GM12864 (cell line): ENCODE data around the gene CRYBG3.

Experiments used
- DNase-seq: peaks from one replicate; pipeline ENCODE4 v3.0.0-alpha.2; 2011; ENCODE audit warnings: low read depth
- H3K4me3 ChIP-seq: 2 replicates; pipeline ENCODE4 v1.5.1; 2011; ENCODE audit warnings: mild to moderate bottlenecking, low read depth, low read length, control low read depth
- TF ChIP-seq, protein P1 (sequence below): IDR thresholded peaks from 2 replicates; pipeline ENCODE4 v1.5.1; 2011; ENCODE audit warnings: low read depth, mild to moderate bottlenecking, moderate library complexity, low read length, control low read depth, inconsistent platforms; ENCODE audit errors: missing control alignments

Gene CRYBG3

DNA sequence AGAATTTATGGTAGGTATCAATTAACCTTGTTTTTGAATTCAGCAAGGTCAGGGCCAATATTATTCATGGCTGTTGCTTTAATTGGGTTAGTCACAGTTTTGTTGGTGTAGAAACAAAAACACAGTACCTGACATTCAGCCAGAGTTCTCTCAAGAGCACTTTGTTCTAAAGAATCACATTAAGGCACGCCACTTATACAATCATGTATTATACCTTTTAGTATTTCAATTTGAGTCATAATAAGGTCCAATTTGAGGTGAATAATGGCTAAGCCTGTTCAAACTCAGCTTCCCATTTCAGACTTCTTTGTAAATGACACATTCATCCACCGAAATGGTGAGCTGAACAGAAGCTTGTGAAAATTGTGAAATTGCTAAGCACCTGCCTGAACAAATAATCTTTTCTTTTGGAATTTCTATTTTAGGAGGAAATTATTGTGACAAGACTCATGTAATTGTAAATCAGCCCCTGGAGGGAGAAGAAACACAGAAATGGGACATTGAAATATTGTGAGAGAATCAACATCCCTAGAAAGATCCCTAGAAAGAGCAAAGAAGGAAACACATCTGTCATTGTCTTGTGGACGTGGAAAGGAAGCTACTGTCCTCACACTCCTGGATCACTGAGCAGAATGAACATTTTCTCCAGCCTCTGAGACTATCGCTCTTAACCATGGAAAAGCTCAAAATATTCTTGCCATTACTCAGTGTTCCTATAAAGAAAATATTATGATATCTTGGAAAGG is 121.2 kb downstream of the CRYBG3 start:
- no peak for DNase-seq
- TF ChIP-seq, protein P1, sequence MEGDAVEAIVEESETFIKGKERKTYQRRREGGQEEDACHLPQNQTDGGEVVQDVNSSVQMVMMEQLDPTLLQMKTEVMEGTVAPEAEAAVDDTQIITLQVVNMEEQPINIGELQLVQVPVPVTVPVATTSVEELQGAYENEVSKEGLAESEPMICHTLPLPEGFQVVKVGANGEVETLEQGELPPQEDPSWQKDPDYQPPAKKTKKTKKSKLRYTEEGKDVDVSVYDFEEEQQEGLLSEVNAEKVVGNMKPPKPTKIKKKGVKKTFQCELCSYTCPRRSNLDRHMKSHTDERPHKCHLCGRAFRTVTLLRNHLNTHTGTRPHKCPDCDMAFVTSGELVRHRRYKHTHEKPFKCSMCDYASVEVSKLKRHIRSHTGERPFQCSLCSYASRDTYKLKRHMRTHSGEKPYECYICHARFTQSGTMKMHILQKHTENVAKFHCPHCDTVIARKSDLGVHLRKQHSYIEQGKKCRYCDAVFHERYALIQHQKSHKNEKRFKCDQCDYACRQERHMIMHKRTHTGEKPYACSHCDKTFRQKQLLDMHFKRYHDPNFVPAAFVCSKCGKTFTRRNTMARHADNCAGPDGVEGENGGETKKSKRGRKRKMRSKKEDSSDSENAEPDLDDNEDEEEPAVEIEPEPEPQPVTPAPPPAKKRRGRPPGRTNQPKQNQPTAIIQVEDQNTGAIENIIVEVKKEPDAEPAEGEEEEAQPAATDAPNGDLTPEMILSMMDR, result no peak

DNA sequence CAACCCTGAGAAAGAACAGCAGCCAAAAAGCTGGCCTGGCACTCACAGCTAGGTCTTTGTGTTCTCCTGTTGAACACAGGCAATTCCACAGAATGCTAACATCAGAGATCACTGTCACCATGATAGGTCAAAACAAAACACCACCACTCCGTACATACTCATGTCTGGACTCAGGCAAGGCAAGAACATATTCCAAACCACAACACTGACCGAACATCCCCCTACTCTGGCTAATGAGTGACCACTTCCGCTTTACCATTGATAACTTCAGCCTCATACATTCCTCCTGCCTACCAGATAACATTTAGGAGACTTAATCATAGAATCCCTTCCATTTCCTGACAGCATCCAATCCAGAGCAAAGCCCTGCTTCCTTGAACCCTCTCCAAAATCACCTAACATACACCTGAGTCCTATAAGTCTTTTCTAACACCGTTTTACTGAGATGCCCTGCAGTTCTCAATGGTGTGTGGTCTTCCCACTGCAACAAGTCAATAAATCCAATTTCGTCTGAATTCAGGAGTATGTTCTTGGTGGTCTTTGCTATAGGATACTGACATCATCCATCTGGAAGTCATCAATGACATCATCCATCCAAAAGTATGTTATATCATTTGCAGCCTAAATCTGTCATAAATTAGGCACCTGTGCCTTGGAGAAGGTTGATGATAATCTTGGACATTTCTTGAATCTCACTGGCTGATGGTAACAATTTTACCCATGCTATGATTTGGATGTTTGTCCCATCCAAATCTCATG is 126.7 kb downstream of the CRYBG3 start:
- DNase-seq, result no peak
- TF ChIP-seq, protein P1, result no peak
- no peak overlapping the region for H3K4me3 ChIP-seq

More for the DNA sequence above, 121.2 kb downstream of the CRYBG3 start:
- no peak overlapping the region for H3K4me3 ChIP-seq

DNA sequence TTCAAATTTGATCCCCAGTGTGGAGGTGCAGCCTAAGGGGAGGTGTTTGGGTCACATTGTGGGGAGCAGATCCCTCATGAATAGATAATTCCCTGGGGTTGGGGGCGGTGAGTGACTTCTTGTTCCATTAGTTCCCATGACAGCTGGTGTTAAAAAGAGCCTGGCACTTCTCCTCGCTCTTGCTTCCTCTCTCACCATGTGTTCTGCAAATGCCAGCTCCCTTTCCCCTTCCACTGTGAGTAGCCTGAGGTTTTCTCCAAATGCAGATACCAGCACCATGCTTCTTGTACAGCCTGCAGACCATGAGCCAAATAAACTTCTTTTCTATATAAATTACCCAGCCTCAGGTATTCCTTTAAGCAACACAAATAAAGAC is 127.3 kb downstream of the CRYBG3 start:
- no peak overlapping the region for H3K4me3 ChIP-seq
- TF ChIP-seq, protein P1, result no peak
- no peak for DNase-seq

DNA sequence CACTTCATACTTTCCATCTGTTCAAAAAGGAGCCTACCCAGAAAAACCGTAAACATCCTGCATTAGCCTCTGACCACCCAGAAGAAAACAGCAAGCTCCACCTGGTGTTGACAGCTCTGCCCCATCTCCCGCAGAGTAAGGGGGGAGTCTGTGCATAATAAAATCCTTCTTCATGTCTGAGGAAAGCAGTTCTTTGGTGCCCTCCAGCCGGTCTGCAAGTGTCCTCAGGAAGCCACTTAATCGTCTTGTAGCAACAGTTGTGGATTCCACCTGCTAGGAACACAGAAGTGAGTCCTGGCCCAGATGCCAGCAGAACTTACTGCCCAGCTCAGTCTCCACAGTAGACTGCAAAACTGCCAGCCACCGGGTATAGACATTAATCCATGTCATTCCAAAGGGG is 127.9 kb downstream of the CRYBG3 start:
- no peak overlapping the region for H3K4me3 ChIP-seq
- TF ChIP-seq, protein P1, result no peak
- no peak for DNase-seq

DNA sequence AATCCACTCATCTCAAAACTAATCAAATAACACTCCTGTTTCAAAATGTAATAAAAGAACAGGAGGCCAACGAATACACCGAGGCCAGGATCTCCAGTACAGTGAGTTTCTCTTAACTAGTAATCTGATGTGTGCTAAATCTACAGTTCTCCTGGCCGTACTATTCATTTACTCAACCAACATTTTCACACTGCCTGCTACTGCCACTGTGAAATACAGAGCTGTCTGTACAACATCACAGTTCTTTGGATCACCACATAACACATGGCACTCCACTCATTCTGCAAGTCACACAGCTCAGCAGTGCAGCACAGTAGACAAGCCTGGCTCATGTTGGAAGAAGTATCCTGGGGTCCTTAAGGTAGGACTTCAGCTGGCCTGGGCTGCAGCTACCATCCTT is 128.5 kb downstream of the CRYBG3 start:
- no peak for DNase-seq
- TF ChIP-seq, protein P1, result no peak
- no peak overlapping the region for H3K4me3 ChIP-seq

DNA sequence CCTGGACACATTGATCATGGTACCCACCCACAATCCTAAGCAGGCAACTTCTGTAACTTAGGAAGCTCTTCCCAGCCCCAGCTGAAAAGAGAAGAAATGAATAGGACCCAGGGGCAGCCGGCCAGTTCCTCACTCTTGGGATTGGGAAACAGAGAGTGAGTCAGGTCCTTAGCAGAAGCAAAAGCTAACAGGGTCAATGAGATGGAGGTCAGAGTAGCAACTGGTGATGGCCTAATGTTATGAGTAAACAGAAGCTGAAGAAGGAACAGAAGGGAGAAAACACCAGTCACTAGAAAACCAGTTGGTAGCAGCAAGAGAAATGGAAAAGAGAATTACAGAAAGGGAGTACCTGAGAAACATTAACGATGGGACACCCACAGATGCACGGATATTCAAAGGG is 130.5 kb downstream of the CRYBG3 start:
- TF ChIP-seq, protein P1, result no peak
- no peak overlapping the region for H3K4me3 ChIP-seq
- no peak for DNase-seq
